Tibial artery (tissue), 4 donors: Measurements from ENCODE around the gene PTGIS.
"Not testable (repeated sequence)": the region's sequence is repeated elsewhere in the genome, so short reads cannot be mapped to it uniquely, and the experiment has no call there.

ENCODE experiments used
- DNase-seq, 2 donors: peaks; one replicate each; pipeline ENCODE4 v3.0.0-alpha.2; 2019
- H3K27ac ChIP-seq, 2 donors: fragments of 200-600 bp; sonication (generic) in 1 of 2; 1 replicate in 1 of 2; 2 replicates in 1 of 2; pipeline ENCODE4 v1.5.1; 2018 to 2019; ENCODE audit warnings: mild to moderate bottlenecking in 1 of 2
- H3K27me3 ChIP-seq, 2 donors: fragments of 200-600 bp; sonication (generic) in 1 of 2; one replicate each; pipeline versions ENCODE4 v1.5.1 to v1.6.0; 2016 to 2019
- H3K36me3 ChIP-seq, 3 donors: fragments of 200-600 bp; sonication (generic) in 2 of 3; one replicate each; pipeline ENCODE4 v1.5.1; 2016 to 2019; ENCODE audit warnings: mild to moderate bottlenecking in 2 of 3
- H3K4me1 ChIP-seq, 4 donors: fragments of 200-600 bp; sonication (generic) in 2 of 4; 1 replicate in 3 of 4; 2 replicates in 1 of 4; pipeline ENCODE4 v1.5.1; 2016 to 2019
- H3K4me3 ChIP-seq, 2 donors: fragments of 200-600 bp; sonication (generic) in 1 of 2; 1 replicate in 1 of 2; 2 replicates in 1 of 2; pipeline ENCODE4 v1.5.1; 2018 to 2019; ENCODE audit warnings: mild to moderate bottlenecking in 2 of 2
- H3K9me3 ChIP-seq, 3 donors: fragments of 200-600 bp; sonication (generic) in 1 of 3; one replicate each; pipeline ENCODE4 v1.5.1; 2016 to 2019
- CTCF ChIP-seq, 2 experiments: fragments of 200-600 bp in 1 of 2; fragments of 450-650 bp in 1 of 2; IDR thresholded peaks; one replicate each; pipeline ENCODE4 v1.5.1; 2017 to 2019; ENCODE audit warnings: antibody characterized with exemption in 2 of 2, mild to moderate bottlenecking in 1 of 2, moderate library complexity in 1 of 2
- intact Hi-C: fragments of 100-400 bp; cut with DNase I; formaldehyde crosslinking; loops from one replicate; pipeline ENCODE4 v1.15.0; 2023; ENCODE audit warnings: low total_unique reads

The PTGIS gene

DNA sequence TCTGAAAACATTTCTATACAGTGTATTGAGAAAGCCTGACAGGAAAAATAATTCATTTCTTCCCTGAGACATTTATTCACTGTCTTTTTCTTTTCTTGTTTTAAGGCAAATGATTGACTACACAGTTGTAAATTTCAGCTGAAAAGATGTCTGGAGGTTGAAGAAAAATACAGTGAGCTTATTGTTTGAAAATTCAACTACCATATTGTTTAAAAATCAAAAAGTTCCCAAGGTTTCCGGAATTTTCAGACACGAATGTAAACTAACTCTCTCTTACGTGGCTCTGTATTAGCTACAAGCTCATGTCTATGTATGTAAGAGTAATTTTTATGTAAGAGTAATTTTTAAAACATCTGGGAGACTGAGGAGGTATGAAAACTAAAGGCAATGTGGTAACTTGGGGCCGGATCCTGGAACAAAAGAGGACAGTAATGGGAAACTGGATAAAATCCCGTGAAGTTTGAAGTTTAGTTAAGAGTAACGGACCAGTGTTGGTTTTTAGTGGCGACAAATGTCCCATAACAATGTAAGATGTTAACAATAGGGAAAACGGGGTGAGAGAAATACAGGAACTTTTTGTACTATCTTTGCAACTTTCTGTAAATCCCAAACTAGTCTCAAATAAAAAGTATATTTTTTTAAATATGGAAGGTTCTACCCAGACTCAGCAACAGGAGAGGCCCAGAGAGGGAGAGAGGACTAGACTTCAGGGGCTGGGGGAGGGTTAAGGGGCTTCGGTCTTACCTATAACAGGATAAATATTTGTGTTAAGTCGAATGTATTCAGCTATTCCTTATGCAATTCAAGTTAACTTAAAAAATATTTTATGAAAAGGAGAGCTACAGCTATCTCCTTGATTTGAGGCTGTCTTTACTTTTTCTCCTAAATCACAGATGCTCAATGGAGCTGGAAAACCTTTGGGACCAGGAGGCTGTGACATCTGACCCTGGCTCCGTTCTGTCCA lies 1.3 kb downstream of the PTGIS start:
- H3K4me3 ChIP-seq, result peak overlapping the region; percentile 94 to 95
- no peak for DNase-seq

GRCh38 chr20:49564991-49565390 lies 2.9 kb downstream of the PTGIS start:
- intact Hi-C loops, H3K27me3 ChIP-seq, H3K9me3 ChIP-seq, H3K36me3 ChIP-seq: not testable (repeated sequence)
- H3K4me1 ChIP-seq, result peaks cover 0 to 80% (median 63%) of the 10 kb centered on the region in 4 donors
- H3K4me3 ChIP-seq, result peak overlapping the region; percentile 94 to 95
- DNase-seq, result peak; percentile 15 to 59
- peak overlapping the region; percentile 99 to 100 for H3K27ac ChIP-seq

More for the DNA sequence above, 1.3 kb downstream of the PTGIS start:
- H3K4me1 ChIP-seq, result peaks cover 0 to 80% (median 55%) of the 10 kb centered on the region in 4 donors
- no peaks in the 10 kb centered on the region for H3K27me3 ChIP-seq
- no peaks in the 10 kb centered on the region for H3K9me3 ChIP-seq
- H3K36me3 ChIP-seq, result no peaks in the 10 kb centered on the region
- TF ChIP-seq CTCF (IDR thresholded peaks at IDR 0.05), result no peak
- intact Hi-C loops, result no loop called here
- H3K27ac ChIP-seq, result peak overlapping the region; percentile 99 to 100

GRCh38 chr20:49563015-49563980 lies 4.6 kb downstream of the PTGIS start:
- Histone ChIP-seq H3K4me3 (peak overlapping the region in 1 of 2 donors; percentile 26), H3K27ac (peak overlapping the region; percentile 99 to 100), H3K4me1 (peaks cover 0 to 80% (median 64%) of the 10 kb centered on the region in 4 donors), H3K9me3 (no peaks in the 10 kb centered on the region), H3K36me3 (no peaks in the 10 kb centered on the region), H3K27me3 (no peaks in the 10 kb centered on the region)
- intact Hi-C loops, result no loop called here
- TF ChIP-seq CTCF (IDR thresholded peaks at IDR 0.05), result no peak
- peak in 1 of 2 donors; percentile 20 for DNase-seq

DNA sequence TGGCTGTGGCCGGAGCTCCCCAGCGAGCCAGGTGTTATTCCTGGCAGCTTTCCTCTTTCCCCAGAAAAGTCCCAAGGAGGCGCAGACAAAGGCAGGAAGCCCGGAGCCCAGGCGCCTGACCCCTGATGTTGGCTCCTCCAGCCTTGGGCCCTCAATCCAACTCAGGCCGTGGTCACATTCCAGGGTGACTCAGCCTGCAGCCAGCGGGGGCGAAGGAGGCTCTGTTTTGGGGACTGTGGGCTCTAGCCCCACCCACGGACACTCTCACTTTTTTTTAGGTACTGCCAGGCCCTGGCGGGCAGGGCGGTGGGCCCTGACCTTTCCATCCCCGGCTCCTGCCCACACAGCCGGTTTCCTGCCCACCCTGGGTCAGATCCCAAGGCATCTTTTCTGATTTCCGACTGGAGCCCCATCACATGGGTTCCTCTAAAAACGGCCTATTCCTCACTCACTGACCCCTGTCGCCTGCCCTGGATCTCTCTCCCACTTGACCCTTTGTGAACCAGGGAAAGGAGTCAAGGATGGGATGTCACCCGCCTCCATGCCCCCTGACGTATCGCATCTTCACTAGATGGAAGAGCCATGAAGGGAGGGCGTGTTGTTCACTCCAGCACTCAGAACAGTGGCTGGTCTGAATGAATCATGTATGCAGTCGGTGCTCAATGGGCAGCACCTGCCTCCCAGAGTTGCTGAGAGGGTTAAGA lies 5.5 kb downstream of the PTGIS start:
- intact Hi-C loops, result no loop called here
- no peak for TF ChIP-seq CTCF (IDR thresholded peaks at IDR 0.05)
- peak; percentile 94 to 98 for DNase-seq
- H3K36me3 ChIP-seq, result no peaks in the 10 kb centered on the region
- H3K27ac ChIP-seq, result peak overlapping the region; percentile 99 to 100
- H3K27me3 ChIP-seq, result no peaks in the 10 kb centered on the region
- H3K4me3 ChIP-seq, result peak overlapping the region in 1 of 2 donors; percentile 26
- H3K9me3 ChIP-seq, result no peaks in the 10 kb centered on the region
- peaks cover 0 to 88% (median 69%) of the 10 kb centered on the region in 4 donors for H3K4me1 ChIP-seq

DNA sequence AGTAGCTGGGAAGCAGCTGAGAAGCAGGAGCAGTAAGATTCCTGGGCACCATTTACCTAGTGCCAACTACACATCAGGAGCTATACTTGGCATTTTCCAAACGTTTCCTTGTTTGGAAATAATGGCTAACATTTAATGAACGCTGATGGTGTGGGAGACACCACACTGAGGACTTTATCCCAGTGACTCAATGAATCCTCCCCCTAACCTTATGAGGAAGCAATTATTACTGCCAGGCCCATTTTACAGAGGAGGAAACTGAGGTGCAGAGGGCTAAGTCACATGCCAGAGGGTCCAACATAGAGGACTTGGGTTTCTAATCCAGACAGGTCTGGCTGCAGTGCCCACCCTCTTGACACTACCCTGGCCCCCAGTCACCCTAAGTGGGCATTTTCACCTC lies 6.1 kb downstream of the PTGIS start:
- TF ChIP-seq CTCF (IDR thresholded peaks at IDR 0.05), result no peak
- Histone ChIP-seq H3K9me3 (no peaks in the 10 kb centered on the region), H3K36me3 (no peaks in the 10 kb centered on the region), H3K4me3 (peak overlapping the region in 1 of 2 donors; percentile 26), H3K27me3 (no peaks in the 10 kb centered on the region), H3K4me1 (peaks cover 0 to 95% (median 68%) of the 10 kb centered on the region in 4 donors), H3K27ac (peak overlapping the region; percentile 99 to 100)
- DNase-seq, result no peak
- intact Hi-C loops, result no loop called here
